Neutrophil (primary cell): Measurements from ENCODE around the gene TMEM258.

Experiments
- H3K27ac ChIP-seq: fragments of 200-600 bp; sonication (generic); 2 replicates; pipeline ENCODE4 v1.5.1; 2016; ENCODE audit warnings: mild to moderate bottlenecking, moderate library complexity
- H3K27me3 ChIP-seq: fragments of 200-600 bp; sonication (generic); 2 replicates; pipeline ENCODE4 v1.6.0; 2016; ENCODE audit warnings: mild to moderate bottlenecking
- H3K36me3 ChIP-seq: fragments of 200-600 bp; sonication (generic); 2 replicates; pipeline ENCODE4 v1.5.1; 2017
- H3K4me1 ChIP-seq, 2 experiments: fragments of 200-600 bp in 1 of 2; sonication (generic) in 1 of 2; 1 replicate in 1 of 2; 2 replicates in 1 of 2; pipeline versions ENCODE4 v1.5.1 to v1.6.1; 2013 to 2016; ENCODE audit warnings: low read depth in 1 of 2, low read length in 1 of 2, mild to moderate bottlenecking in 1 of 2, moderate library complexity in 1 of 2; ENCODE audit not compliant: control insufficient read depth in 1 of 2, insufficient read depth in 1 of 2
- H3K4me3 ChIP-seq, 2 experiments: fragments of 200-600 bp in 1 of 2; sonication (generic) in 1 of 2; 1 replicate in 1 of 2; 2 replicates in 1 of 2; pipeline ENCODE4 v1.5.1; 2013 to 2016; ENCODE audit warnings: low read depth in 1 of 2, low read length in 1 of 2, mild to moderate bottlenecking in 1 of 2, moderate library complexity in 1 of 2
- H3K9me3 ChIP-seq: fragments of 200-600 bp; sonication (generic); 2 replicates; pipeline ENCODE4 v1.5.1; 2016
- CTCF ChIP-seq: fragments of 200-600 bp; sonication (generic); IDR thresholded peaks from 2 replicates; pipeline ENCODE4 v1.5.1; 2016; ENCODE audit warnings: antibody characterized with exemption

TMEM258 gene

GRCh38 chr11:61793083-61793828 is 857 bp upstream of the TMEM258 start:
- TF ChIP-seq CTCF = no peak
- peak overlapping the region; percentile 94 for H3K27ac ChIP-seq
- H3K9me3 ChIP-seq = no peaks in the 10 kb centered on the region
- H3K4me1 ChIP-seq = peaks cover 15 to 18% of the 10 kb centered on the region in 2 experiments
- H3K27me3 ChIP-seq = no peaks in the 10 kb centered on the region
- H3K4me3 ChIP-seq = peak overlapping the region; percentile 73 to 89
- H3K36me3 ChIP-seq = peaks cover 22% of the 10 kb centered on the region

- Histone ChIP-seq H3K27me3 (no peaks in the 10 kb centered on the region), H3K36me3 (peaks cover 36% of the 10 kb centered on the region), H3K27ac (peak overlapping the region; percentile 94), H3K4me3 (peak overlapping the region; percentile 73 to 89), H3K4me1 (peaks cover 15 to 18% of the 10 kb centered on the region in 2 experiments), H3K9me3 (no peaks in the 10 kb centered on the region)
- TF ChIP-seq CTCF = no peak
Measured at GRCh38 chr11:61791737-61792309, 576 bp downstream of the TMEM258 start.

- no peak overlapping the region for H3K4me3 ChIP-seq
- peaks cover 74% of the 10 kb centered on the region for H3K36me3 ChIP-seq
- H3K9me3 ChIP-seq = no peaks in the 10 kb centered on the region
- no peak overlapping the region for H3K27ac ChIP-seq
- peaks cover 7 to 9% of the 10 kb centered on the region in 2 experiments for H3K4me1 ChIP-seq
- no peaks in the 10 kb centered on the region for H3K27me3 ChIP-seq
- no peak for TF ChIP-seq CTCF
Measured at GRCh38 chr11:61787928-61788491, 4.4 kb downstream of the TMEM258 start.

- Histone ChIP-seq H3K27me3 (no peaks in the 10 kb centered on the region), H3K4me3 (no peak overlapping the region), H3K27ac (no peak overlapping the region), H3K9me3 (no peaks in the 10 kb centered on the region), H3K36me3 (peaks cover 76% of the 10 kb centered on the region), H3K4me1 (no peaks in the 10 kb centered on the region)
- no peak for TF ChIP-seq CTCF
Measured at GRCh38 chr11:61785837-61786402, 6.5 kb downstream of the TMEM258 start.

DNA sequence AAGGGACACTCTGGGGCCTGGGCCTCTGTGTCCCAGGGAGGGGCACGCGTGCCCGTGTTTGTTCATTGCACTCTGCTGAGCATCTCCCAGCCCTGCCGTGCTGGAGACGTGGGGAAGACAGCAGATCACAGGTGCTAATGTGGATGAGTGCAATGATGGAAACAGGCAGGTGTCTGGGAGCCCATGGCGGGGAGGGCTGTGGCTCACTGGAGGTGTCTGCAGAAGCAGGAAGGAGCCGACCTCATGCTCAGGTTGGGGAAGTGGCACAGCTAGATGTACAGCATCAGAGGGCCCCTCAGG is 7.9 kb downstream of the TMEM258 start:
- H3K4me3 ChIP-seq = no peak overlapping the region
- no peaks in the 10 kb centered on the region for H3K4me1 ChIP-seq
- H3K27me3 ChIP-seq = no peaks in the 10 kb centered on the region
- no peak for TF ChIP-seq CTCF
- no peak overlapping the region for H3K27ac ChIP-seq
- no peaks in the 10 kb centered on the region for H3K9me3 ChIP-seq
- peaks cover 67% of the 10 kb centered on the region for H3K36me3 ChIP-seq
